ENCODE results near the gene PRDM16.

The PRDM16 gene

GRCh38 chr1:3463408-3463863, 394.4 kb downstream of the PRDM16 start:
- no peak for ATAC-seq
- TF ChIP-seq ZNF8 (CRISPR knock-in tag; IDR thresholded peaks at IDR 0.05) (no peak), CSDC2 (CRISPR knock-in tag; IDR thresholded peaks at IDR 0.05) (no peak)

- TF ChIP-seq CREB5 (CRISPR knock-in tag; IDR thresholded peaks at IDR 0.05; ENCODE audit: low read depth) (no peak), RARB (CRISPR knock-in tag; IDR thresholded peaks at IDR 0.05) (no peak), ZC3H10 (CRISPR knock-in tag; IDR thresholded peaks at IDR 0.05) (no peak), OSR1 (CRISPR knock-in tag; IDR thresholded peaks at IDR 0.05) (no peak), ZNF70 (CRISPR knock-in tag; IDR thresholded peaks at IDR 0.05) (no peak)
- no peak for ATAC-seq
These were observed 395.1 kb downstream of the PRDM16 start for GRCh38 chr1:3463891-3464648.

- ATAC-seq = no peak
- TF ChIP-seq GLIS3 (CRISPR knock-in tag; IDR thresholded peaks at IDR 0.05) (no peak), PPARA (CRISPR knock-in tag; IDR thresholded peaks at IDR 0.05; ENCODE audit: borderline replicate concordance) (no peak), ZNF8 (CRISPR knock-in tag; IDR thresholded peaks at IDR 0.05) (no peak), PATZ1 (CRISPR knock-in tag; IDR thresholded peaks at IDR 0.05; ENCODE audit: borderline replicate concordance) (no peak), ISL1 (CRISPR knock-in tag; IDR thresholded peaks at IDR 0.05) (no peak), CSDC2 (CRISPR knock-in tag; IDR thresholded peaks at IDR 0.05) (no peak), ZNF70 (CRISPR knock-in tag; IDR thresholded peaks at IDR 0.05) (no peak), RARB (CRISPR knock-in tag; IDR thresholded peaks at IDR 0.05) (no peak), OSR1 (CRISPR knock-in tag; IDR thresholded peaks at IDR 0.05) (no peak), TOX (CRISPR knock-in tag; IDR thresholded peaks at IDR 0.05; ENCODE audit: borderline replicate concordance) (no peak), ARNTL (CRISPR knock-in tag; IDR thresholded peaks at IDR 0.05; ENCODE audit: borderline replicate concordance, low read depth) (no peak), CREB5 (CRISPR knock-in tag; IDR thresholded peaks at IDR 0.05; ENCODE audit: low read depth) (no peak)
These were observed 395.6 kb downstream of the PRDM16 start for GRCh38 chr1:3464649-3465025.

- ATAC-seq = no peak
- no peak for TF ChIP-seq SNAI2 (CRISPR knock-in tag; IDR thresholded peaks at IDR 0.05)
- TF ChIP-seq ZFP30 (CRISPR knock-in tag; IDR thresholded peaks at IDR 0.05) = no peak
- no peak for TF ChIP-seq ZNF70 (CRISPR knock-in tag; IDR thresholded peaks at IDR 0.05)
- no peak for TF ChIP-seq CREB5 (CRISPR knock-in tag; IDR thresholded peaks at IDR 0.05; ENCODE audit: low read depth)
- no peak for TF ChIP-seq TSHZ2 (CRISPR knock-in tag; IDR thresholded peaks at IDR 0.05)
- TF ChIP-seq TOX (CRISPR knock-in tag; IDR thresholded peaks at IDR 0.05; ENCODE audit: borderline replicate concordance) = no peak
- no peak for TF ChIP-seq CSDC2 (CRISPR knock-in tag; IDR thresholded peaks at IDR 0.05)
These were observed 396.3 kb downstream of the PRDM16 start for GRCh38 chr1:3465091-3465934.
